ENCODE results near the gene STAB2. TPM values are rescaled to one million over a fixed set of nuclear protein-coding genes. Genes with fewer than 3 reads are reported as not detected.
A peak's percentile ranks its signal among the peaks of the same experiment; 100 is the strongest.

The STAB2 gene
- polyA plus RNA-seq, 3 donors: 1.1 to 2.0 (median 1.3) TPM

DNA sequence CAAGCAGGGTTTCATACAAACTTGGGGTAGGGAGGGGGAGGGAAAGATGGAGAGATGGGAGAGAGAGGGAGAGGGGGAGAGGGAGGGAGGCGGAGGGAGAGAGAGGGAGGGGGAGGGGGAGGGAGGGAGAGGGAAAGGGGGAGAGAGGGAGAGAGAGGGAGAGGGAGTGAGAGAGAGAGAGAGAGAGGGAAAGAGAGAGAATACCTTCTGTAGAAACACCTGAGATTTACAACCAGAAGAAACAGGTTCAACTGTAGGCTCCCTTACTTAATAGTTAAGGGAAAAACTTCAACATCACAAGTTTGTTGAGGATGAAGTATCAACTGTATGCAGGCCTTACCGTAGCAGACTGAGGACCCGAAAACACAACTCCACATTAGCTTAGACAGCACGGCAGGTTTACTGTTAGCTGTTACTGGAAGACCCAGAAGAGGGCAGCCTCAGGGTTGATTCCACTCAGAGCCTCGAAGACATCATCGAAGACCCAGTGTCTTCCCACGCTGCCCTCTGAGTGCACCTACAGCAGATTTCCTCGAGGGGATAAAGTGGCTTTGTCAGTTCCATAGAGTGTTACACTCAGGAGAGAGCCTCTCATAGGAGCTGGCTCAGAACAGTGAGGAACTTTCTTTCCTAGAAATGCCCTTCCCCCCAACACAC lies 181.5 kb downstream of the STAB2 start:
- no peak for DNase-seq (ENCODE audit: extremely low read depth in 1 of 11, low read depth in 9 of 11, low spot score in 4 of 11)

DNA sequence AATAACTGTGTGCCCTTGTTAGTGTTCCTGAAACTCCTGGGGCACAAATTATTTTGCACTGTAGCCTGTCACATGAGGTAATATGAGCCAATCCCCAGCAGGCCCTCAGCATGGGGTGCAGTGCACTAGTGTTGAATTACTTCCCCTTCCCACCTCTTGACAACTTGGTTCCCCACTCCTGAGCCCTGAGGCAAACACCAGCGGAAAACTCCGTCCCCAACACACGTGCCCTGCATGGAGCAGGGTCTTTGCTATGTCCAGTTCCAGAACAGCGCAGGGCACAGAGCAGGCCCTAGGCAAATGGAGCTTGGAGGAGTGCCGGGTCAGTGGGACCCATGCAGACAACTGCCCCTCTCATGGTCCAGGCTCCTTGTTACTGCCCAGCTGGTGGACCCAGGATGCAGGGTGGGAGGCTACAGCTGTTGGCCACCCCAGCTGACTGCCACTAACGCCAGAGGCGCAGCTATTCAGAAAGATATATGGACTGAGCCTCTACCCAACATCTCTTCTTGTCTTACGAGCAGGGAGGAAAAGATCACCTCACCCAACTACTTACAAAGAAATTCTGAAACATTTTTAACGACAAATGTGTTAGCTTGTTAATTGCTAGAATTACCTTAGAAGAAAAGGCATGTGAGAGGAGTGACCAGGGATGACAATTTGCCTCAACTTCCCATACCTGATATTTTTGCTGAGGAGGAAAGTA lies 182.3 kb downstream of the STAB2 start:
- DNase-seq (ENCODE audit: extremely low read depth in 1 of 11, low read depth in 9 of 11, low spot score in 4 of 11): no peak

GRCh38 chr12:103771466-103771865 lies 184.4 kb downstream of the STAB2 start:
- peak in 2 of 11 donors; percentile 17 to 24 for DNase-seq (ENCODE audit: extremely low read depth in 1 of 11, low read depth in 9 of 11, low spot score in 4 of 11)

DNA sequence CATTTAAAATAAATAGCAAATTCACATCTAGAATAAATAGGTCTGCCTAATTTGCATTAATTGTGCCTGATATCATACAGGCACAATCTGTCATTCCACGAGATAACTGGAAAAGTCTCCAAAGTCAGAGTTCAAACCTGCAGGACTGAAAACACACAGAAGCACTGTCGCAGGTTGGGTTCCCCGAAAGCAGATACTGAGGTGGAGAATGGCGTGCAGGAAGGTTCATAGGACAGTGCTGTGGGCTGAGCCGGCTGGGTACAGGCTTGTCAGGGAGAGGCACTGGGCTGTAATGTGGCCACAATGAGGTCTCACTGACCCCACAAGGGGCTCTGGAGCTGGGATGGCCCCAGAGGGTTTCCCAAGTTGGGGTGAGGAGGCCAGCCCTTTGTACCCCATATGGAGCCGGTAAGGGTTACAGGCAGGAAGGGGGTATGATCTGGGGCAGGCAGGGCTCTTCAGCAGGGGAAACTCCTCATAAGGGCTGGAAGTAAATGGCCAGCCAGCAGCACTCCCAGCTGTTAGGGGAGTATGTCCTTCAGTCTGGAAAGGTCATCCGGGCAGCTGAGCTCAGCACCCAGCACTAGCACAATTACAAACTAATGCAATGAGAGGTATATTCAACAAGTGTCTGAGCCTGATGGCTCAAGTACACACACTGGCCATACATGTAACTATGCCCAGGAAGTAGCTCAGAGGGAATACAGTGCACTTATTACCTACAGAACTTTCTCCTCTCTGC lies 185.5 kb downstream of the STAB2 start:
- DNase-seq (ENCODE audit: extremely low read depth in 1 of 11, low read depth in 9 of 11, low spot score in 4 of 11): no peak

- DNase-seq (ENCODE audit: extremely low read depth in 1 of 11, low read depth in 9 of 11, low spot score in 4 of 11): peak in 4 of 11 donors; percentile 20 to 30 (median 28)
These were observed 186.2 kb downstream of the STAB2 start for GRCh38 chr12:103773109-103773910.

DNA sequence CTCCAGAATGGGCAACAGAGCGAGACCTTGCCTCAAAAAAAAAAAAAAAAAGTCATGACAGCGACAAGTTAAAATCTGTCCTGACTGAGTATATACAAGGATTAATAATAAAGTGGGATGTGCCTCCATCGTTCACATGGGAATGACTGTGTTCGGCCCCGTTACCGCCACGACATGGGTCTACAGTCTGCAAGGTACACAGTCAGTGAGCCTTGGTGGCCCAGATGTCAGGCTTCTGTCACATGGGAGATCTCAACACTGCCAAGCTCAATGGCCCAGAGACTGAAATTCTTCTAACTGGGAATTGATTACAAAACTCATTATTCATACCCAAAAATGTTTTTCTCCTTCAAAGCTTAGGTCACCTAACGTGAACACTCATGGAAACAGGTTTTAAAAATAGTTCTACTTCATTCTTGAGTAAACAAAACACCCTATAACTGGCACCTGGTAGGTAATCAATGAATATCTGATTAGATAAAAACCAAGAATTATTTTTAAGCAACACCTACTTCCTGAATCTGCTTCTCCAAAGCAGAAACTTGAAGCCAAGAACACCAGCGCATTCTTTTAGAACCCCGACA lies 188.0 kb downstream of the STAB2 start:
- no peak for DNase-seq (ENCODE audit: extremely low read depth in 1 of 11, low read depth in 9 of 11, low spot score in 4 of 11)

GRCh38 chr12:103778781-103779180 lies 191.7 kb downstream of the STAB2 start:
- DNase-seq (ENCODE audit: extremely low read depth in 1 of 11, low read depth in 9 of 11, low spot score in 4 of 11): no peak

- no peak for DNase-seq (ENCODE audit: extremely low read depth in 1 of 11, low read depth in 9 of 11, low spot score in 4 of 11)
These were observed 192.5 kb downstream of the STAB2 start for GRCh38 chr12:103779410-103780092.

DNA sequence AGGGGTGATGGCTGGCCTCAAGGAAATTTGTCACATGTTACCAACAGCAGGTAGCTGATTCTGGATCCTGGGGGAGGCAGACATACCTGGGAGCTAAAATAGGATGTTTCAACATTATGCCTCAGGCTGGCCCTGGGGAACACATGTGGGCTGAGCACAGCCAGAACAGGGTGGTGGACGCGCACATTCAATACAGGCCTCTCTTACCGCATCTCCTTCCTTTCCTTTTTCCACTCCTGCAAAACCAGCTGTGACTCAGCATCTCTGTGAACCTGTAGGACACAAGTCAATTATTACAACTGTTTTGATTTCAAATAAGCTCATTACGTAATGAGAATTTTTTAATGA lies 193.0 kb downstream of the STAB2 start:
- DNase-seq (ENCODE audit: extremely low read depth in 1 of 11, low read depth in 9 of 11, low spot score in 4 of 11): no peak

GRCh38 chr12:103780992-103781391 lies 193.9 kb downstream of the STAB2 start:
- DNase-seq (ENCODE audit: extremely low read depth in 1 of 11, low read depth in 9 of 11, low spot score in 4 of 11): no peak

DNA sequence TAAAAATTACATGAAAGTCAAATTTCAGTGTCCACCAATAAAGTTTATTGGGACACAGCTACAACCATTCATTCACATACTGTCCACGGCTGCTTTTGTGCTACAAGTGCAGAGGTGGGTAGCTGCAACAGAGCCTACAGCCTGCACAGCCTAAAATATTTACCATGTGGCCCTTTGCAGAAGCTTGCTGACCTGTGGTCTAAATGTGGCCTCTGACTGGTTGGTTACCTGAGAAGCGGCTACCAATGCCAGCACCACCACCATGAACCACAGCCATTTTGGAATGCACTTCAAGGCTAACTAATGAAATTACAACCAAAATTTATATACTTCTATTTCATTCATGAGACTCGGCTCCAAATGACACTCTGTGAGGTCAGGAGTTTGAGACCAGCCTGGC lies 195.3 kb downstream of the STAB2 start:
- no peak for DNase-seq (ENCODE audit: extremely low read depth in 1 of 11, low read depth in 9 of 11, low spot score in 4 of 11)

DNA sequence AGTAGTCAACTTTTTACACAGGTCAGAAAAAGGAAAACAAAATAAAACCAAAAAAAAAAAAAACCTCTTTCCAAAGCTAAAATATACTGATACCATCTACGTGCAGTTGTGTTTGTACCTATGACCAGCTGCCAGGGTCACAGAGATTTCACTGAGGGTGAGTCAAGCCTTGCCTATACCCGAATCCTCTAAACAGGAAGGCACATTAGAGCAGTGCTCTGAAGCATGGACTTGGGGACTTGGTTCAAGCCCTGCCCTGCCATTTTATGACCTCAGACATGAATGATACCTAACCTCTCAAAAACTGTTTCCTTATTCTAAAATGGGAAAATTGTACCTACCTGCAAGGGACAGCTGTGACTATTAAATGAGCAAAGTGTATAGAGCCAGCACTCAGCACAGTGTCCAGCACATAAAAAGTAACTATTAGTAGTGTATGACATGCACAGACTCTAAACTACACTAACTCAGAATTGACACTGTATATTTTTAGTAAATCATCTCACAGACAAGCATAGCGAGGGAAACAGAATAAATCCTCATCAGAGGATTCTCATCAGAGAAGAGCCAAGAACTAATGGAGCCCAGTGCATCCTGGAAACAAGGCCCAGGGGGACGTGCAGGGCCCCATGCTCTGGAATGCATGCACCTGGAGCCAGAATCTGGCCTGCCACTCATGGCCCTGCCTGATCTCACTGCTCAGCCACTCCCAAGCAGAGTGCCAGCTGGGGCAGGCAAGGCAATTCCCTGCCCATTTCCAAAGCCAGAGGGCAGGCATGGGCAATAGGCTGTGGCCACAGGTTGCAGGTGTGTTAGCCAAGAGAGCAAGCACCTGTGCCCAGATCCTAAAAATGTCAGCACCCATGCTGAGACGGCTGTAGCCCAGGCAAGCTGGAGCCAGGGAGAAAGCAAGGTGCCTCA lies 196.9 kb downstream of the STAB2 start:
- no peak for DNase-seq (ENCODE audit: extremely low read depth in 1 of 11, low read depth in 9 of 11, low spot score in 4 of 11)

GRCh38 chr12:103785243-103786031 lies 198.4 kb downstream of the STAB2 start:
- DNase-seq (ENCODE audit: extremely low read depth in 1 of 11, low read depth in 9 of 11, low spot score in 4 of 11): peak in 3 of 11 donors; percentile 26 to 32 (median 27)

GRCh38 chr12:103786201-103786600 lies 199.1 kb downstream of the STAB2 start:
- no peak for DNase-seq (ENCODE audit: extremely low read depth in 1 of 11, low read depth in 9 of 11, low spot score in 4 of 11)

DNA sequence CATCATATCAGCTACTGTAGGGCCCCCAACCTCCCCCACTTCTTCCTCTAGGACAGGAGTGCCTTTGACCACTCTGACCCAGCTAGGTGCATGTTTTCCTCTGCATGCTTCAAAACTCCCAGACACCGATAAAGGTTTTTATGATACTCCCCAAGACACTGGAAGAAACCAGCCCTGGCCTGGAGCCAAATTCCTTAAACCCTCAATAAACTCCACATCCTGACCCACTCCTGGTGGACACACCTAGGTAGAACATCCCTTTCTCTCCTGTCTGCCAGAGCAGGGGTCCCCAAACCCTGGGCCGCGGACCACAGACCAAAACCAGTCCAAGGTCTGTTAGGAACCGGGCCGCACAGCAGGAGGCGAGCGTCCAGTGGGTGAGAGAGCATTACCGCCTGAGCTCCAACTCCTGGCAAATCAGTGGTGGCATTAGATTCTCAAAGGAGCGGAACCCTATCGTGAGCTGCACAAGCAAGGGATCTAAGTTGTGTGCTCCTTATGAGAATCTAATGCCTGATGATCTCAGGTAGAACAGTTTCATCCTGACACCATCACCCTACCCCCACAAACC lies 204.4 kb downstream of the STAB2 start:
- DNase-seq (ENCODE audit: extremely low read depth in 1 of 11, low read depth in 9 of 11, low spot score in 4 of 11): no peak

GRCh38 chr12:103793046-103793445 lies 206.0 kb downstream of the STAB2 start:
- DNase-seq (ENCODE audit: extremely low read depth in 1 of 11, low read depth in 9 of 11, low spot score in 4 of 11): no peak

Measured in renal cortex interstitium (tissue), 11 donors.